ENCODE measurements around the gene SP9.

SP9 gene

DNA sequence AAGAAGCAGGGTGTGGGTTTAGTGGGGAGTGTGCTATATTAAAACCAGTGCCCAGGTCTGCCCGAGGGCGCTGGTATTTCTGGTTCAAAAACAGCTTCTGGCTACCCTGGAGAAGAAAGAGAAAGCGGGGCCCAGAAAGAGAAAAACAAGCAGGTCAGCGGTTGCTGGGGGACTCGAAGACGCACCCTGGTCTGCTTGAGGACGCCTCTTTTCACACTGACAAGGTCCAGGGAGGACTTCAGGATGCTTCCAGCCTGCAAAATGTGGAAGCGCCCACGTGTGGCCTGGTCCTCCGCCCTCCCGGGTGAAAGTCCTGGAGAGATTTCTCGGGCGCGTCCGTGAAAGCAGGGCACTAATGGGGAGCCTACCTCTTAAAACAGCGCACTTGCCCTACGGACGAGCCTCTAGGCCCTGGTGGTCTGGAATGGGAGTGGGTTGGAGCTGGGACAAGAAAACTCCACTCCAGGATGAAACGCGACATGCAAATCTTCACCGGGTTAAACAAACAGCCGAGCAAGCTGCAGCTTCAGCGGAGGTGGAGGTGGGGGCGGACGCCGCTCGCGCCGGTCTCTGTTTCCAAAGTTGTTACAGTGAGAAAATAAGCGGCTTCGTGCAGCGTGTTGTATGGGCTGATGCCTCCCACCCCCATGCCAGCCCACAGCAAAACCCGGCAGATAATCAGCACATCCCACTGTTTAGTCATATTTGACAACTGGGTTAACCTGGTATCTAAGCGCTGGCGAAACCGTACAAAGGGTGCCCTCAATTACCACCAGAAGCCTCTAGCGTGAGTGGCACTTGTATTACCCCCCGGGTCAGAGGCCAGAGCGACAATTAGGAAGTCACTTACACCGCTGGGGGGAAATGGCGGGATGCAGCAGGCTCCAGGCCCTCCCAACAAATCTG, 1.1 kb upstream of the SP9 start:
- peak; percentile 20 for DNase-seq

DNA sequence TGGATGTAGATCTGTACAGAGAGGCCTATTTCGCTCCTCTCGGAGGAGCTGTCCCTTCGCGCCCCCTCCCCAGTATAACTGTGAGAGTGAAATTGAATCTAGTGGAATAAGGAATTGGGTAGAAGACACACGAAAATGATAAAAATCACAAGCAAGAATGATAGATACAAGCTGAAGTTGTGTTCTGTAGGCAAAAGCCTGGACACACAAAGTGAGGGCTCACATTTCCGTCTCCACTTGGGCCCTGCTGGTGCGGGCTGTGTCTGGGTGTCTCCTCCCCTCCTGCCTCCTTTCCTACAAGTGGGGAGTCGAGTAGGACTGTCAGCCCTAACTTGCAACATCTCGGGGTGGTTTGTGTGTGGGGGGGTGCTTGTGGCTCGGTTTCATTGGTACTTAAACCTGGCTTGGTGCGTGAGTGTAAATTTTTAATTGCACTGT, 457 bp upstream of the SP9 start:
- no peak for DNase-seq

GRCh38 chr2:174335254-174335987, 667 bp downstream of the SP9 start:
- DNase-seq: peak; percentile 15

DNA sequence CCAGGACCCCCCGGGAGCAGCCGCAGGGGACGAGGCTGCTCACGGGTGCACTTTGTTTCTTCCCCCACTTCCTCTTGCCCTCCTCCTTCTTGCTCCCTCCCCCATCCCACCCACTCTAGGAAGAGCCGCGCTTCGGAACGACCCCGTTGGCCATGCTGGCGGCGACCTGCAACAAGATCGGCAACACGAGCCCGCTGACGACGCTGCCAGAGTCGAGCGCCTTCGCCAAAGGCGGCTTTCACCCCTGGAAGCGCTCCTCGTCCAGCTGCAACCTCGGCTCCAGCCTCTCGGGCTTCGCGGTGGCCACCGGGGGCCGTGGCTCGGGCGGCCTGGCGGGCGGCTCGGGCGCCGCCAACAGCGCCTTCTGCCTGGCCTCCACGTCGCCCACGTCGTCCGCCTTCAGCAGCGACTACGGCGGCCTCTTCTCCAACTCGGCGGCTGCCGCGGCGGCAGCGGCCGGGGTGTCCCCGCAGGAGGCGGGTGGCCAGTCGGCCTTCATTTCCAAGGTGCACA, 1.3 kb downstream of the SP9 start:
- DNase-seq: peak; percentile 26

DNA sequence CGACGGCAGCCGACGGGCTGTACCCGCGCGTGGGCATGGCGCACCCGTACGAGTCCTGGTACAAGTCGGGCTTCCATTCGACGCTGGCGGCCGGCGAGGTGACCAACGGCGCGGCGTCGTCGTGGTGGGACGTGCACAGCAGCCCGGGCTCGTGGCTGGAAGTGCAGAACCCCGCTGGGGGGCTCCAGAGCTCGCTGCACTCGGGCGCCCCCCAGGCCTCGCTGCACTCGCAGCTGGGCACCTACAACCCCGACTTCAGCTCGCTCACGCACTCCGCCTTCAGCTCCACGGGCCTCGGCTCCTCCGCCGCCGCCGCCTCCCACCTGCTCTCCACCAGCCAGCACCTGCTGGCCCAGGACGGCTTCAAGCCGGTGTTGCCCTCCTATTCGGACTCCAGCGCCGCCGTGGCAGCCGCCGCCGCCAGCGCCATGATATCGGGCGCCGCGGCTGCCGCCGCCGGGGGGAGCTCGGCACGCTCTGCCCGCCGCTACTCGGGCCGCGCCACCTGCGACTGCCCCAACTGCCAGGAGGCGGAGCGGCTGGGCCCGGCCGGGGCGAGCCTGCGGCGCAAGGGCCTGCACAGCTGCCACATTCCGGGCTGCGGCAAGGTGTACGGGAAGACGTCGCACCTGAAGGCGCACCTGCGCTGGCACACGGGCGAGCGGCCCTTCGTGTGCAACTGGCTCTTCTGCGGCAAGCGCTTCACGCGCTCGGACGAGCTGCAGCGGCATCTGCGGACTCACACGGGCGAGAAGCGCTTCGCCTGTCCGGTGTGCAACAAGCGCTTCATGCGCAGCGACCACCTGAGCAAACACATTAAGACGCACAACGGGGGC, 2.0 kb downstream of the SP9 start:
- peak; percentile 59 for DNase-seq

DNA sequence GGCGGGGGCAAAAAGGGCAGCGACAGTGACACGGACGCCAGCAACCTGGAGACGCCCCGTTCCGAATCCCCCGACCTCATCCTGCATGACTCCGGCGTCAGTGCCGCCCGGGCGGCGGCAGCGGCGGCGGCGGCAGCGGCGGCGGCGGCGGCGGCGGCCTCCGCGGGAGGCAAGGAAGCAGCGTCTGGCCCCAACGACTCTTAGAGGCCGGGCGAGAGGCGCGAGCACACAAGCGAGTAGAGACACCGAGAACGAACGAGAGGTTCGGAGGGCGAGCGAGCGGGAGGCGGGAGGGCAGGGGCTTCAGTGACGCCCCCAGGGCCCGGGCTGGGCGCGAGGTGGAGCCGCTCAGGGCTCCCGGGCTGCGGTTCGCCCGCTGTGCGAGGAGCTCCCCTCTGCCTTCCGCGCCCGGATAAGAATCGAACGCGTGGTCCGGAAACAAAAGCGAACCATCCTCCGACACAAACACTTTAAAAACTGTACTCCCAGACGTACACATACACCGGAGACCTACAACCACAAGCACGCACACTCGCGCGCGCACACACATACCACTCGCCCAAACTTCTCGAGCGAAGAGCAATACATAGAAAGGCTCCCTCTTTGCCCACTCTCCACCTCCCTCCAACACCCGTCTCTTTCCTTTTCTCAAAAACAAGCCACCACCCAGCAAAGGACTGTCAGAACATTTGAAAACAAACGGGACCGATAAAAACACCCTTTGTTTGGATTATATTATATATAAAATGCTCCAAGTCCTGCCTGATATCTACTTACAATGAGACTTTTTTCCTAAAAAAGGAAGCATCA, 2.8 kb downstream of the SP9 start:
- DNase-seq: peak; percentile 45

DNA sequence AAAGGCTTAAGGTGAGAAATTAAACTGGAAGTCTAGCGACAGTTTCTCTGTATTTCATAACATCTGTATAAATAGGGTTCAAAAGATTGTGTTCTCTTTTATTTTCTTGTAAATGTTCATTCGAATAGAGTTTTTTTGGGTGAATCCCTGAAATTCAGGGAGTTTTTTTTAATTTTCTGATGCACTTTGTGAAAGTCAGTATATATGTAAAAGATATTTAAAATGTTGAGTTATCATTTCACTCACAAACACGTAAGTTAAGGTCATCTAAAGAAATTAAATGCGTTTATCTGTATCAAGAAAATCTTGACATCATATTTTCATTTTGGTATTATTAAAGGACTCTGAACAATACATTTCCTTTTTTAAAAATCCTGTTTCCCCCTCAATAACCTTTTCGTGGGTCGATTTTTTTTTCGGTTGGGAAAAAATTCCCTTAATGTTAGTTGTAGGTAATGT, 3.4 kb downstream of the SP9 start:
- DNase-seq: no peak

- no peak for DNase-seq
Measured at GRCh38 chr2:174338671-174339560, 4.2 kb downstream of the SP9 start.

- DNase-seq: no peak
Measured at GRCh38 chr2:174339561-174340399, 5.0 kb downstream of the SP9 start.

DNA sequence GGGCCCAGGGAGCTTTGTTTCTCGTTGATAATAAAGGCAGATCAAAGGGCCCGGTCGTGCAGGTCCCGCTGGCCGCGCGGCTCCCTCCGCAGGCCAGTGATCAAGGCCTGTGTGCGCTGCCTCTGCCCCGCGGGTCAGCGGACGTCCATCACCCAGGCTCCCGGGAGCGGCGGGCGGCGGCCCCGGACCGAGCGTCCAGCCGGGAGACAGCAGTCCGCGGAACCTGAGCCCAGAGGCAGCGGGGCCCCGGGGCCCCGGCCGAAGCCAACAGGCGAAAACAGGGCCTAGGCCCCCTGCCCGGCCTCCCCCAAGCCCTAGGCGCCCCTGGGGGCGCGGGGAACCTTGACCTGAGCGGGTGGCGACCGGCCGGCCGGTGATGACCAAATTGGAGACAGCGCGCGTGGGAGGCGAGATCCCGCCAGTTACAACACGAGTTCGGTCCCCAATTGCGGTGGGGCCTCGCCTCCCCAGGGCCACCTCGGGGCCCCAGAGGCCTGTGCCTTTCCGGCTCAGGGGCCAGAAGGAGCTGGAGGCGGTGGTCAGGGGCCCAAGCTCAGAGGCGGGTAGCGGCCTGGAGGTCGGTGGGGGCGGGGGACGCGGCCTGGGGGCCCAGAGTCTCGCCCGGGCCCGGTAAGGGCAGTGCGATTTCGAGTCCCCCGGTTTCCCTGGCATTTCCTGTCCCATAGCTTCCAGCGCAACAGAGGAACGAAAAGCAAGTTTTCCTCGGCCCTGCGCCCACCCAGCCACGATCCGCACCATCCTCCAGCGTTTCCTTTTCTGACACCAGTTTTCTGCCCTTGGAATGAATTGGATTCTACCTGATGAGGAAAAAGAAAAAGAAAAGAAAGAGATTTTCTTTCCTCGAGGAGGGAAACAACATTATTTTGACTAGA, 5.9 kb downstream of the SP9 start:
- DNase-seq: peak; percentile 8

- peak; percentile 91 for DNase-seq
Measured at GRCh38 chr2:174341293-174341994, 6.7 kb downstream of the SP9 start.

DNA sequence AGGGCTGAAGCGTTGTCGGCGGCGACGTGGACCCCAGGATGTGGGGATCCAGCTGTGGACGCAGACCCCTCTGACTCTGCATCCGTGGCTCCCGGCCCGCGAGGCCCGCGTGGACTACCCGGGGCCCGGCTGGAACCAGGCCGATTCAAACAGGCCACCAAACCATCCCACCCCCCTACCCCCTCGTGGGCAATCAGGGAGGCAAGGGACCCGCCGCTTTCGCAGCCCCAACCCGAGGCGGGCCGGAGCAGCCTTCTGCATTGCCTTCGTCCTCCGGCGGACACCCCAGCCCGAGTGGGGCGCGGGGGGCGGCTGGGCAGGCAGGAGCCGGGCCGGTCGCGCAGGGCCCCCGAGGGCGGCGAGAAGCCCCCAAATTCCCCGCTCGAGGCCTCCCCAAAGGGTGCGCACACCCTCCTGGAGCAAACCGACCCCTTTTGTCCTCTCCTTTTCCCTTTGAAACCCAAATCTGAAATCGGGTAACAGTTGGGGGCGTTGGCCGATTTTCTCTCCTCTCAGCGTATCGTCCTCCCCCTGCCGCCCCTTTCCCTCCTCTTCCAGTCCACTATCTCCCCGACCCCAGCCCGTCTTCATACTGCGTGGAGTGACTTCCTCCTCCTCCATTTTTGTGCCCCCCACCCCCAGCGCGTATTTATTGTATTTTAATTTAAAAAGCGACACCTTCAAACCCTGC, 7.4 kb downstream of the SP9 start:
- no peak for DNase-seq

GRCh38 chr2:174342686-174343342, 8.1 kb downstream of the SP9 start:
- peak; percentile 50 for DNase-seq

DNA sequence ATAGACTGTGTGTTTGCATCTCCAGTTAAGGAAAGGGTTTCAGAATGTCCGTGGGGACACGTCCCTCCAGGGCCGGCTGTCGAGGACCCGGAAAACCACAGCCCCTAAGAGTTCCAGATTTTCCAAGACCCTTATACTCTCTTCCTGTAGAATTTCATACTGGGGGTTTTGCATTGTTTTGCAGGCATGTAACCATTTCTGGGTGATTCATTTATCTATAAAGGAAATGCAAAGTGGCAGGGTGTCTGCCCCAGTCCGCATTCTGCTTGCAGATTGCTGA, 8.5 kb downstream of the SP9 start:
- DNase-seq: peak; percentile 12

DNA sequence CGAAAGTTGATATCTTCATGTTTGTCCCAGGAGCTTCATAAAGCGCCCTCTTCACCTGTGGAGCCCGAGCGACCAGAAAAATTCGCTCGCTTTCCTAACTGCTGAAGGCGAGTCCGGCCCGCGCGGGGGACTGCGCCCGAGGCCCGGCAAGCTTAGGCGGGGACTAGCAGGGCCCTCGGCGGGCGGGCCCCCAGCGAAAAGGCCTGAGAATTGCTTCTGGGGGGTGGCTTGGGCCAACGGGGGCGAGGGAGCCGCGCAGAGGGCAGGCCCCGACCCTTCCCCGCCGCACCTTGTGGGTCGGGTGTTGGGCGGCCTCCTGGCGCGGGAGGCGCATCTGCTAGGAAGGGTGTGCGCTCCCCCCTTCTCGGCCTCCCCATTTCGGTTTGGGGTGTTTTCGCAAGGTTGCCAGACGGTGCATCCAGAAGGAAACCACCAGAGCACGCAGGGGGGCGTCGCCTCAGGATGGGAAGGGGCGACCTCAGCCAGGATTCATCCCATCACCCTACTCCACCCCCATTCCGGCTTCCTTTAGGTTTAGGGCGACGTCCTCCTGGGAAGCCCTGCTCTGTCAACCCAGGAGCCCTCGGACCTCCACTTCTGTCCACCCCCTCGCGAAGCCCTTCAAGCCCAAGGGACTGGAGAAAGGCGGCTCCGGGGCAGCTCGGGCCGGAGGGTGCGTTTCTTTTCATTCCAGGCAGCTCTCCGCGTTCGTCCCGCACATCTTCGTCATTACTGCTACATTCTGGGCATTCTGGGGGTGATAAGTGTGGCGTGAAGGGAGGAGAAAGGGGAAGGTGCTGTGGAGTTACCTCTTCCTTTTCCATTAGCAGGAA, 9.1 kb downstream of the SP9 start:
- DNase-seq: no peak

All from CD4-positive, alpha-beta T cell treated with Interleukin-17A for 4 hours (primary cell).